LNCaP clone FGC (cell line): ENCODE measurements around the gene GNG4.

Experiments
- DNase-seq: peaks from one replicate; pipeline ENCODE4 v3.0.0-alpha.2; 2011; ENCODE audit warnings: low read depth
- H3K4me3 ChIP-seq: 2 replicates; pipeline ENCODE4 v1.5.1; 2011; ENCODE audit warnings: mild to moderate bottlenecking, low read depth, low read length, control low read depth
- TF ChIP-seq, protein P1 (sequence below): IDR thresholded peaks from 2 replicates; pipeline ENCODE4 v1.5.1; 2012; ENCODE audit warnings: mild to moderate bottlenecking; ENCODE audit not compliant: control insufficient read depth, insufficient read depth; ENCODE audit errors: extremely low read depth

Gene GNG4

DNA sequence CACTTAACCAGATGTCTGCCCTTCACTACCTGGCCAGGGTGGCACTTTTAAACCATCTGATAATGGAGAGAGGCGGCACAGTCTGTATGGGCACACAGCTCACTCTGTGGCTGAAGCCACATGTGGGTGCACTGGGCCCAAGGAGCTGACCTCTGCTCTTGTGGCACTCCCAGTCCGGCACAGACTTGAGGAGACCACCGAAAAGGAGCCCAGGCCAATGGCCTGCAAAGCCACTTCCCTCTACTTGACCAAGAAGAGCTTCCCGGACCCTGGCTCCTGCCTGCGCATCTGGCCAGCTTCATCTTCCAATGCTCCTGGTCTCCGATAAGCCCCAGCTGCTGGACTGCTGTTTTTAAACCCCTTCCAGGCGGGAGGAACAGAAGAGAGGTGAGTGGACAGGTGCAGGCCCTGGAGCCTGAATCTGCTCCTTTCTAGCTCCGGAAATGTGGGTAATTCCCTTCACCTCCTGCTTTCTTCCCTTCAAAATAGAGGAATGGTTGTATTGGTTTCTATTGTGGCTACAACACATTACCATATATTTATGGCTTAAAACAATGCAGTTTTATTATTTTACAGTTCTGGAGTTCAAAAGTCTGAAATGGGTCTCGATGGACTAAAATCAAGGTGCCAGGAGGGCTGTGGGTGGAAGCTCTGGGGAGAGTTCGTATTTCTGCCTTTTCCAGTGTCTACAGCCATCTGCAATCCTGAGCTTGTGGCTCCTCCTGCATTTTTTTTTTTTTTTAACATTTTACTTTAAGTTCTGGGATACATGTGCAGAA is 11.6 kb downstream of the GNG4 start:
- TF ChIP-seq, protein P1, sequence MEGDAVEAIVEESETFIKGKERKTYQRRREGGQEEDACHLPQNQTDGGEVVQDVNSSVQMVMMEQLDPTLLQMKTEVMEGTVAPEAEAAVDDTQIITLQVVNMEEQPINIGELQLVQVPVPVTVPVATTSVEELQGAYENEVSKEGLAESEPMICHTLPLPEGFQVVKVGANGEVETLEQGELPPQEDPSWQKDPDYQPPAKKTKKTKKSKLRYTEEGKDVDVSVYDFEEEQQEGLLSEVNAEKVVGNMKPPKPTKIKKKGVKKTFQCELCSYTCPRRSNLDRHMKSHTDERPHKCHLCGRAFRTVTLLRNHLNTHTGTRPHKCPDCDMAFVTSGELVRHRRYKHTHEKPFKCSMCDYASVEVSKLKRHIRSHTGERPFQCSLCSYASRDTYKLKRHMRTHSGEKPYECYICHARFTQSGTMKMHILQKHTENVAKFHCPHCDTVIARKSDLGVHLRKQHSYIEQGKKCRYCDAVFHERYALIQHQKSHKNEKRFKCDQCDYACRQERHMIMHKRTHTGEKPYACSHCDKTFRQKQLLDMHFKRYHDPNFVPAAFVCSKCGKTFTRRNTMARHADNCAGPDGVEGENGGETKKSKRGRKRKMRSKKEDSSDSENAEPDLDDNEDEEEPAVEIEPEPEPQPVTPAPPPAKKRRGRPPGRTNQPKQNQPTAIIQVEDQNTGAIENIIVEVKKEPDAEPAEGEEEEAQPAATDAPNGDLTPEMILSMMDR, result no peak
- no peak overlapping the region for H3K4me3 ChIP-seq
- DNase-seq, result no peak

DNA sequence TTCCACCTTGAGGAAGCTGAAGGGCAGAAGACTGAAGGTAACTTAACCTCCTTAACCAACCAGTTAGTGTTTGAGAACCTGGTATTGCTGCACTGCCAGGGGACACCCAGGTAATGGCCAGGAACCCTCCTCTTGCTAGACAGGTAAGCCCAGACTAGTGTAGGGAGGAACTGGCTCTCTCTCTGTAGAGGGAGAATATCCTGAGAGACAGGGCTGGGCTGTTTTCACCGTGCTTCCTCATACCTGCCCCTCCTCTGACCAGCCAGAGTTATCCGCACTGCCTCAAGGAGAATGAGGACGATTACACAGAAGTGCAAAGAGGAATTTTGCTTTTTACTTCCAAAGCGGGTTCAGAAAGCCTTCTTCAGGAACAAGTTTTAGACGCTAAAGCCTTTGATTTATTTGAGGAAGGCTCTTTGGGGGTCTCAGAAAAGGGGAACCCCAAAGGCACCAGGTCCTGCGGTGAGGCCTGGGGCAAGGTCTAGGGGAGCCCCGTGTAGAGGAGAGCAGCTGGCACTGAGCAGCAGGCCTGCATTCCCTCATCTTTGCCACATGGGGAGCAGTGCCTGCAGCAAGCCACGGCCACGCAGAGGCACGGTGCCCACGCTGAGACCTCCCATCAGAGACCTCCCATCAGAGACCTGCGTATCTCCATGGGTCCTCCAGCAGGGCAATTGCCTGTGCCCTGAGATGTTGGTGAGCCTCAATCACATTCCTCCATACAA is 13.5 kb downstream of the GNG4 start:
- TF ChIP-seq, protein P1, result no peak
- H3K4me3 ChIP-seq, result no peak overlapping the region
- DNase-seq, result no peak

DNA sequence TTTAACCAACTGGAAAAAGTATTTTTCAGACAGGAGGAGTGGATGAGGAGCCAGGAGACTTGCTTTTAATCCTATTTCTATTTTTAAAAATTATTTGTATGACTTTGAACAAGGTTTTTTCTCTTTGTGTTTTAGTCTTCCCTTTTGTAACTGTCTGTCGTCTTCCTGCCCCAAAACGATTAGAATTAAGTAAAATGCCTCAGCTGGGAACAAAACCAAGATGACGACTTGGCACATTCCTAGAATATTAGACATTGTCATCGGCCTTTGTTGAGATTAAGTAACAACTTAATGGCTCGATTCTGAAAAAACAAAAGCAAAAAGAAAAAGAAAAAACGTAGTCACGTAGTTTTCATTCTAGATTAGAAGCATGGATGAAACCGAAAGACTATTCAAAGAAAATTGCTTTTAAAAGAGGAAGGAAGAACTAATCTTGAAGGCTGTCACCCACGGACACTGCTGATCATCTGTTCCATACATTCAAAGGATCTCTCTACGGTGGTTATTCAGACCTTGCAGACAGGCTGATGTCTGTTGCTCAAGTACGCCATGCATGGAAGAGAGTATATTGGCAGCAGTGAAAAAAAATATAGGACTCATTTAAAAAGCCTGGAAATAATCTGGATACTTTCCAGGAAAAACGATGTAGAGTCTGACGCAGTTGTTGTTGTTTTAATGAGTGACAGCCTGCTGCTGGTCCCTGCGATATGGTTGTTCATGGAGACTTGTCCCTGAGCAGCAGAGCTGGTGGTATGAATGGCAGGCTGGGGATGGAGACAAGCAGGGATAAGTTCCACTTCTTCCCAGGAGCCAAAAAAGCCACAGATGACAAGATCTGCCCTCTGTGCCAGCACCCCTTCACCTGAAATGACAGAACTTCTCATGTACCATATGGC is 16.8 kb downstream of the GNG4 start:
- TF ChIP-seq, protein P1, result no peak
- no peak for DNase-seq
- H3K4me3 ChIP-seq, result no peak overlapping the region

DNA sequence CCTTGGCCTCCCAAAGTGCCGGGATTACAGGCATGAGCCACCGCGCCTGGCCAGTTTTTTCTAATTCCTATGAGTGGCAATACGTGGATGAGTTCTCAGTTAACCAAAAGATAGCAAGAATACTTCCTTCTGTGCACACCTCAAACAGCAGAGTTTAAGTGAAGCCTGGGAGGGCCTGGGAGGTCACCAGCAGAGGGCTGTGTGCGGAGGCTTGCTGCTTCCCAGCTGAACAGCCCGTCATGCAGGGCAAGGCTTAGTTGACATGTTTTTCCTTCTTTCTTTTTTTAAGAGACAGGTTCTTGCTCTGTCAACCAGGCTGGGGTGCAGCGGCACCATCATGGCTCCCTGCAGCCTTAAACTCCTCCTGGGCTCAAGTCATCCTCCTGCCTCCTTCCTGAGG is 17.8 kb downstream of the GNG4 start:
- no peak for DNase-seq
- TF ChIP-seq, protein P1, result no peak
- no peak overlapping the region for H3K4me3 ChIP-seq

DNA sequence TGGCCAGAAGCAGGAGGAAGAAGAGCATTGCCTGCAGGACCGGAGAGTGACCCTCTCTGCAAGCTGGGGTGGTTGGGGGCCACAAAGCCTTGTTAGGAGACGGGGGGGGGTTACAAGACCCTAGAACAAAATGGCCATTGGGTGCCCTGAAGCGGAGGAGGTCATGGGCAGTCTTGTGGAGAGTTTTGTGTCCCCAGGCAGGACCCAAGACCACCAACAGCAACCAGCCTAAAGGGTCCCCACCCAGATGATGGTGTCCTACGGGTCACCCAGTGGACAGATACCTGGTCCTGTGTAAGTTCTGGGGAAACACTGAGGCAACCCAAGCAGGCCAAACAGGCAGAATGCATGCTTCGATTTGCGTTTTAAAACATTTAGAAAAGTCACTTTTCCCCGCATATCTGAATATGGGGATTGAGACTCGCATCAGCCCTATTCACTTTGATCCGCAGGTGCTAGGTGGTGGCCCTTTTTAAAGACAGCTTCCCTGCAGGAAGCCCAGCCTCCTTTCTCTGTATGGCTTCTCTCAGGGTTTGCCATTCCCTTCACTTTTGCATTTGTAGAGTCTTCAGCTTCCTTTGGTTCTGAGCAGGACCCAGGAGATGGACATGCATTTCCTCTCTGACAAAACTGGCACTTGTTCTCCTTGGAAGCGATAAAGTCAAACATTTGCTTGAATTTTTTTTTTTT is 21.1 kb downstream of the GNG4 start:
- DNase-seq, result no peak
- TF ChIP-seq, protein P1, result no peak
- no peak overlapping the region for H3K4me3 ChIP-seq

DNA sequence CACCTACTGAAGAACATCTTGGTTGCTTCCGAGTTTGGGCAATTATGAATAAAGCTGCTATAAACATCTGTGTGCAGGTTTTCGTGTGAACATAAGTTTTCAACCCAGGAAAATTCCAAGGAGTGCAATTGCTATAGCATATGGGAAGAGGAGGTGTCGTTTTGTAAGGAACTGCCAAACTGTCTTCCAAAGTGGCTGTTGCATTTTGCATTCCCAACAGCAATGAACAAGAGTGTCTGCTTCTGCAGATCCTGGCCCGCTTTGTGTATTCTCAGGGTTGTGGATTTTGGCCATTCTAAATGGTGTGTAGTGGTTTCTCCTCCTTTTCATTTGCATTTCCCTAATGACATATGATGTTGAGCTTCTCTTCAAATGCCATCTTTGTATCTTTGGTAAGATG is 23.8 kb downstream of the GNG4 start:
- H3K4me3 ChIP-seq, result no peak overlapping the region
- DNase-seq, result no peak
- TF ChIP-seq, protein P1, result no peak
